Left hindlimb (tissue), 1 donor: ENCODE measurements around the gene SNCB.

ENCODE experiments used
- DNase-seq: peaks from one replicate; pipeline ENCODE4 v3.0.0-alpha.2; 2018

Gene SNCB

GRCh38 chr5:176660860-176661641 is 30.7 kb upstream of the SNCB start:
- DNase-seq, result peak; percentile 70

- DNase-seq, result no peak
These were observed 30.2 kb upstream of the SNCB start for GRCh38 chr5:176660530-176660859.

- no peak for DNase-seq
These were observed 29.6 kb upstream of the SNCB start for GRCh38 chr5:176659860-176660461.

- no peak for DNase-seq
These were observed 29.1 kb upstream of the SNCB start for GRCh38 chr5:176659512-176659839.

- no peak for DNase-seq
These were observed 28.6 kb upstream of the SNCB start for GRCh38 chr5:176658817-176659511.

- peak; percentile 69 for DNase-seq
These were observed 27.8 kb upstream of the SNCB start for GRCh38 chr5:176658007-176658599.

- DNase-seq, result no peak
These were observed 26.2 kb upstream of the SNCB start for GRCh38 chr5:176656467-176656990.

- DNase-seq, result no peak
These were observed 24.5 kb upstream of the SNCB start for GRCh38 chr5:176654856-176655255.

- no peak for DNase-seq
These were observed 23.4 kb upstream of the SNCB start for GRCh38 chr5:176653401-176654385.

GRCh38 chr5:176652136-176652535 is 21.8 kb upstream of the SNCB start:
- DNase-seq, result no peak

- DNase-seq, result no peak
These were observed 21.2 kb upstream of the SNCB start for GRCh38 chr5:176651472-176651980.

- DNase-seq, result no peak
These were observed 20.1 kb upstream of the SNCB start for GRCh38 chr5:176650354-176650884.

GRCh38 chr5:176648474-176649194 is 18.3 kb upstream of the SNCB start:
- no peak for DNase-seq

GRCh38 chr5:176647843-176648473 is 17.6 kb upstream of the SNCB start:
- DNase-seq, result no peak

GRCh38 chr5:176647030-176647842 is 16.9 kb upstream of the SNCB start, which contains the start of gene TSPAN17:
TSPAN17 (plus strand) TSS chr5:176647484; CDS start chr5:176647616, 132 bp downstream.
- peak; percentile 100 for DNase-seq

GRCh38 chr5:176646707-176647029 is 16.3 kb upstream of the SNCB start:
- DNase-seq, result no peak

- no peak for DNase-seq
These were observed 15.8 kb upstream of the SNCB start for GRCh38 chr5:176646049-176646706.

- DNase-seq, result no peak
These were observed 14.7 kb upstream of the SNCB start for GRCh38 chr5:176644878-176645670.
